IPS-18c (cell line): ENCODE measurements around the gene MRGPRE.

Source experiments
- H3K4me3 ChIP-seq: 2 replicates; pipeline ENCODE4 v1.7.0; 2013; ENCODE audit warnings: low read depth, mild to moderate bottlenecking, low read length, moderate library complexity; ENCODE audit not compliant: insufficient read depth
- H3K9me3 ChIP-seq: one replicate; pipeline ENCODE4 v1.6.1; 2013; ENCODE audit warnings: mild to moderate bottlenecking, low read length, moderate library complexity; ENCODE audit not compliant: control insufficient read depth, insufficient read depth

Gene MRGPRE

GRCh38 chr11:3191586-3192324 lies 40.5 kb downstream of the MRGPRE start:
- Histone ChIP-seq H3K4me3 (no peak overlapping the region), H3K9me3 (no peaks in the 10 kb centered on the region)

GRCh38 chr11:3190600-3190999 lies 41.6 kb downstream of the MRGPRE start:
- Histone ChIP-seq H3K4me3 (no peak overlapping the region), H3K9me3 (no peaks in the 10 kb centered on the region)

- H3K4me3 ChIP-seq, result peak overlapping the region; percentile 38; the same call in 1 of the 2 replicates
Measured at GRCh38 chr11:3189886-3190583, 42.2 kb downstream of the MRGPRE start.

GRCh38 chr11:3189196-3189843 lies 42.9 kb downstream of the MRGPRE start:
- Histone ChIP-seq H3K9me3 (no peaks in the 10 kb centered on the region), H3K4me3 (peak overlapping the region; percentile 38)

More at GRCh38 chr11:3189886-3190583, 42.2 kb downstream of the MRGPRE start:
- no peaks in the 10 kb centered on the region for H3K9me3 ChIP-seq

GRCh38 chr11:3188496-3189195 lies 43.6 kb downstream of the MRGPRE start:
- H3K4me3 ChIP-seq, result no peak overlapping the region
- no peaks in the 10 kb centered on the region for H3K9me3 ChIP-seq

GRCh38 chr11:3186166-3186953 lies 45.9 kb downstream of the MRGPRE start:
- Histone ChIP-seq H3K9me3 (no peaks in the 10 kb centered on the region), H3K4me3 (no peak overlapping the region)

GRCh38 chr11:3184732-3185347 lies 47.4 kb downstream of the MRGPRE start:
- no peak overlapping the region for H3K4me3 ChIP-seq
- H3K9me3 ChIP-seq, result no peaks in the 10 kb centered on the region

- Histone ChIP-seq H3K4me3 (no peak overlapping the region), H3K9me3 (no peaks in the 10 kb centered on the region)
Measured at GRCh38 chr11:3183523-3183922, 48.7 kb downstream of the MRGPRE start.

- Histone ChIP-seq H3K9me3 (no peaks in the 10 kb centered on the region), H3K4me3 (no peak overlapping the region)
Measured at GRCh38 chr11:3182462-3182852, 49.8 kb downstream of the MRGPRE start.

GRCh38 chr11:3181725-3182461 lies 50.3 kb downstream of the MRGPRE start:
- Histone ChIP-seq H3K9me3 (no peaks in the 10 kb centered on the region), H3K4me3 (no peak overlapping the region)

GRCh38 chr11:3180869-3181268 lies 51.3 kb downstream of the MRGPRE start:
- Histone ChIP-seq H3K4me3 (no peak overlapping the region), H3K9me3 (no peaks in the 10 kb centered on the region)

GRCh38 chr11:3178349-3178748 lies 53.9 kb downstream of the MRGPRE start:
- Histone ChIP-seq H3K4me3 (no peak overlapping the region), H3K9me3 (peaks cover 2% of the 10 kb centered on the region)

- H3K4me3 ChIP-seq, result no peak overlapping the region
Measured at GRCh38 chr11:3177931-3178330, 54.3 kb downstream of the MRGPRE start.

More at GRCh38 chr11:3177931-3178330, 54.3 kb downstream of the MRGPRE start:
- H3K9me3 ChIP-seq, result peaks cover 2% of the 10 kb centered on the region
